Muscle of leg (tissue), 11 donors: ENCODE results near the gene LHX3. TPM values are rescaled to one million over a fixed set of nuclear protein-coding genes. Genes with fewer than 3 reads are reported as not detected.

ENCODE experiments used
- DNase-seq: peaks from one replicate; pipeline ENCODE4 v3.0.0; 2013
- H3K27ac ChIP-seq: one replicate; pipeline ENCODE4 v1.5.1; 2013; ENCODE audit warnings: mild to moderate bottlenecking, low read length, control low read depth
- H3K27me3 ChIP-seq: one replicate; pipeline ENCODE4 v1.6.1; 2013; ENCODE audit warnings: low read length; ENCODE audit not compliant: control insufficient read depth, insufficient read depth
- H3K36me3 ChIP-seq: one replicate; pipeline ENCODE4 v1.6.1; 2013; ENCODE audit warnings: low read length; ENCODE audit not compliant: control insufficient read depth, insufficient read depth
- H3K4me1 ChIP-seq: one replicate; pipeline ENCODE4 v1.6.1; 2013; ENCODE audit warnings: low read length; ENCODE audit not compliant: control insufficient read depth, insufficient read depth
- H3K4me3 ChIP-seq: one replicate; pipeline ENCODE4 v1.5.1; 2013; ENCODE audit warnings: low read length, control low read depth
- H3K9me3 ChIP-seq: replicated peaks from 2 replicates; pipeline ENCODE4 v1.6.1; 2013; ENCODE audit warnings: low read depth, low read length; ENCODE audit not compliant: control insufficient read depth
- WGBS: methylation state at CpG from one replicate; pipeline ENCODE4 v1.1.5; 2013; ENCODE audit warnings: missing lambda C conversion rate; ENCODE audit not compliant: insufficient coverage; 5-methylcytosine and 5-hydroxymethylcytosine counted together
- polyA plus RNA-seq, 8 donors: library from polyadenylated mRNA; unstranded; fragments of 120-200 nt; gene quantifications; one replicate each; pipeline versions ENCODE4 v1.2.1 to v1.2.3, GENCODE V29; 2013; ENCODE audit warnings: inconsistent platforms in 1 of 8, low replicate concordance in 1 of 8; ENCODE audit not compliant: insufficient read length in 8 of 8, insufficient read depth in 1 of 8
- total RNA-seq: library from RNA; stranded (reverse); fragments of 120-200 nt; gene quantifications from one replicate; pipeline ENCODE4 v1.2.4, GENCODE V29; 2013

LHX3 gene
- total and polyA plus RNA-seq, 9 donors = 0.24 TPM; not detected in 8

DNA sequence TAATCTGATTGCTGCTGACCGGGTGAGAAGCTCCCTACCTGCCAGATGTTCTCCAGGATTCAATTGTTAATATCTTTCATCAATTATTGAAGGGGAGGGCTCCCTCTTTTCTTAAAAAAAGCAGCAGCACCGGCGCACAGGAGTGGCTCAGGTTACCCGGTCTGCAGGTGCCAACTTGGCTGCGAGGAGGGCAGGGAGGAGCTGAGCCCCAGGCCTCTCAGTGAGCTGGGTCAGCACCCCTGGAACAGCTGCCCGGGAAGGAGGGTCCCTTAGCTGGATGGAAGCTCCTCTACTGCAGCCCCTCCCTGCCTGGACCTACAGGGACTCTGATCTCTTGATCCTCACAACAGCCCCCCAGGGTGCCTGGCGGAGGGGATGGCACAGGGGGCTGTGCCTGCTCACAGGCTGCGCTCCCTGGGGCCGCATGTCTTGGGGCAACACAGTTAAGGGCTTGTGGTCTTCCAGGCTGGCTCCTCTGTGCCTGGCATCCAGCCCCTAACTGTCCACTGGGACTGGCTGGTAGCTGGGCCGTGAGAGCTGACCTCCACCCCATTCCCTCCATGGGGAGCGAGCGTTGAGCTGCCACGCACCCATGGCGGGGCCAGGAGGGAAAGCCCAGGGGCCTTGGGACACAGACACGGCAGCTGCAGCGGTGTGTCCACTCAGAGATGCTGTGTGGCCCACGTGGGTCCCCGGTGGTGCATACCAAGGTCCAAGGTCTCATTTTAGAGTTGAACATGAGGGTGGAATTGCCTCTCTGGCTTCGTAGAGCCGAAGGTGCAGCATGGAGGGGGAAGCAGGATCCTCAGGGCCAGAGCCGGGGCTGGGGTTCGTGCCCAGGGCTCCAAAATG is 57.7 kb downstream of the LHX3 start:
- no peaks in the 10 kb centered on the region for H3K9me3 ChIP-seq
- 71% methylated on average over 14 of the region's 22 CpGs for WGBS
- no peak overlapping the region for H3K4me3 ChIP-seq
- peaks cover 24% of the 10 kb centered on the region for H3K4me1 ChIP-seq
- H3K27me3 ChIP-seq = peaks cover 53% of the 10 kb centered on the region
- no peak overlapping the region for H3K27ac ChIP-seq
- no peaks in the 10 kb centered on the region for H3K36me3 ChIP-seq
- no peak for DNase-seq

Other genes starting within 250 kb of the LHX3 start
- 51.8 TPM for gene UBAC1, start 243.8 kb downstream of the LHX3 start, total RNA-seq
- 10 to 100 TPM; 34.1 to 48.3 (median 39.6) TPM for gene UBAC1, start 243.8 kb downstream of the LHX3 start, polyA plus RNA-seq
- 9.3 TPM for gene NACC2, start 109.8 kb downstream of the LHX3 start, total RNA-seq
- gene NACC2, start 109.8 kb downstream of the LHX3 start, polyA plus RNA-seq = 10 to 100 TPM in 4 of 8 donors, 1 to 10 TPM in 4; 6.8 to 11.7 (median 9.8) TPM
- gene TMEM250, start 86.3 kb downstream of the LHX3 start, total RNA-seq = 22.7 TPM
- 10 to 100 TPM; 19.7 to 27.9 (median 23.0) TPM for gene TMEM250, start 86.3 kb downstream of the LHX3 start, polyA plus RNA-seq
- 4.1 TPM for gene QSOX2, start 40.7 kb upstream of the LHX3 start, total RNA-seq
- 10 to 100 TPM in 3 of 8 donors, 1 to 10 TPM in 5; 7.0 to 11.8 (median 8.7) TPM for gene QSOX2, start 40.7 kb upstream of the LHX3 start, polyA plus RNA-seq
- gene CCDC187, start 99.0 kb upstream of the LHX3 start, total RNA-seq = 0.04 TPM
- gene CCDC187, start 99.0 kb upstream of the LHX3 start, polyA plus RNA-seq = under 1 TPM; 0.01 to 0.16 (median 0.08) TPM
- 25.1 TPM for gene GPSM1, start 122.4 kb upstream of the LHX3 start, total RNA-seq
- 10 to 100 TPM; 22.8 to 36.0 (median 27.3) TPM for gene GPSM1, start 122.4 kb upstream of the LHX3 start, polyA plus RNA-seq
- gene DNLZ, start 158.6 kb upstream of the LHX3 start, total RNA-seq = 30.2 TPM
- 10 to 100 TPM in 4 of 8 donors, 1 to 10 TPM in 4; 8.1 to 31.5 (median 9.8) TPM for gene DNLZ, start 158.6 kb upstream of the LHX3 start, polyA plus RNA-seq
- 1.2 TPM for gene CARD9, start 168.5 kb upstream of the LHX3 start, total RNA-seq
- 1 to 10 TPM; 1.1 to 2.7 (median 1.5) TPM for gene CARD9, start 168.5 kb upstream of the LHX3 start, polyA plus RNA-seq
- gene SNAPC4, start 195.0 kb upstream of the LHX3 start, total RNA-seq = 3.1 TPM
- gene SNAPC4, start 195.0 kb upstream of the LHX3 start, polyA plus RNA-seq = 1 to 10 TPM; 4.9 to 7.1 (median 6.2) TPM
- 20.9 TPM for gene ENTR1, start 205.5 kb upstream of the LHX3 start, total RNA-seq
- gene ENTR1, start 205.5 kb upstream of the LHX3 start, polyA plus RNA-seq = 10 to 100 TPM; 28.9 to 35.0 (median 32.6) TPM
- gene PMPCA, start 205.5 kb upstream of the LHX3 start, total RNA-seq = 24.6 TPM
- 10 to 100 TPM; 33.4 to 49.9 (median 41.3) TPM for gene PMPCA, start 205.5 kb upstream of the LHX3 start, polyA plus RNA-seq
- 5.9 TPM for gene INPP5E, start 234.7 kb upstream of the LHX3 start, total RNA-seq
- gene INPP5E, start 234.7 kb upstream of the LHX3 start, polyA plus RNA-seq = 10 to 100 TPM in 5 of 8 donors, 1 to 10 TPM in 3; 8.9 to 14.4 (median 11.0) TPM